ENCODE results near the gene CACNA2D3. TPM values are rescaled to one million over a fixed set of nuclear protein-coding genes. Genes with fewer than 3 reads are reported as not detected.

The CACNA2D3 gene
- total RNA-seq, 1 donor from 2014 or later: 0.17 TPM

GRCh38 chr3:54538346-54538745 lies 416.0 kb downstream of the CACNA2D3 start:
- no peak for DNase-seq (ENCODE audit: low read depth)
- TF ChIP-seq CTCF (IDR thresholded peaks at IDR 0.05; ENCODE audit: insufficient read depth, low read length, poor library complexity, severe bottlenecking): no peak
- no peaks in the 10 kb centered on the region for H3K27me3 ChIP-seq (ENCODE audit: control insufficient read depth, insufficient read depth, low read length)

GRCh38 chr3:54541369-54541768 lies 419.0 kb downstream of the CACNA2D3 start:
- H3K36me3 ChIP-seq (ENCODE audit: control insufficient read depth, insufficient read depth, low read length): no peaks in the 10 kb centered on the region
- no peak for TF ChIP-seq CTCF (IDR thresholded peaks at IDR 0.05; ENCODE audit: insufficient read depth, low read length, poor library complexity, severe bottlenecking)
- no peak overlapping the region for H3K4me3 ChIP-seq (ENCODE audit: low read depth, low read length)
- H3K27me3 ChIP-seq (ENCODE audit: control insufficient read depth, insufficient read depth, low read length): no peaks in the 10 kb centered on the region
- DNase-seq (ENCODE audit: low read depth): no peak

More at GRCh38 chr3:54538346-54538745, 416.0 kb downstream of the CACNA2D3 start:
- no peaks in the 10 kb centered on the region for H3K36me3 ChIP-seq (ENCODE audit: control insufficient read depth, insufficient read depth, low read length)
- H3K4me3 ChIP-seq (ENCODE audit: low read depth, low read length): no peak overlapping the region

- no peak for DNase-seq (ENCODE audit: low read depth)
- TF ChIP-seq CTCF (IDR thresholded peaks at IDR 0.05; ENCODE audit: insufficient read depth, low read length, poor library complexity, severe bottlenecking): no peak
- H3K36me3 ChIP-seq (ENCODE audit: control insufficient read depth, insufficient read depth, low read length): no peaks in the 10 kb centered on the region
Measured at GRCh38 chr3:54543446-54543845, 421.1 kb downstream of the CACNA2D3 start.

GRCh38 chr3:54547051-54547450 lies 424.7 kb downstream of the CACNA2D3 start:
- H3K36me3 ChIP-seq (ENCODE audit: control insufficient read depth, insufficient read depth, low read length): no peaks in the 10 kb centered on the region
- DNase-seq (ENCODE audit: low read depth): no peak
- TF ChIP-seq CTCF (IDR thresholded peaks at IDR 0.05; ENCODE audit: insufficient read depth, low read length, poor library complexity, severe bottlenecking): no peak
- no peak overlapping the region for H3K4me3 ChIP-seq (ENCODE audit: low read depth, low read length)
- H3K27me3 ChIP-seq (ENCODE audit: control insufficient read depth, insufficient read depth, low read length): no peaks in the 10 kb centered on the region

More at GRCh38 chr3:54543446-54543845, 421.1 kb downstream of the CACNA2D3 start:
- Histone ChIP-seq H3K27me3 (ENCODE audit: control insufficient read depth, insufficient read depth, low read length) (no peaks in the 10 kb centered on the region), H3K4me3 (ENCODE audit: low read depth, low read length) (no peak overlapping the region)

- H3K27me3 ChIP-seq (ENCODE audit: control insufficient read depth, insufficient read depth, low read length): no peaks in the 10 kb centered on the region
- no peak overlapping the region for H3K4me3 ChIP-seq (ENCODE audit: low read depth, low read length)
- no peak for TF ChIP-seq CTCF (IDR thresholded peaks at IDR 0.05; ENCODE audit: insufficient read depth, low read length, poor library complexity, severe bottlenecking)
- no peaks in the 10 kb centered on the region for H3K36me3 ChIP-seq (ENCODE audit: control insufficient read depth, insufficient read depth, low read length)
- DNase-seq (ENCODE audit: low read depth): no peak
Measured at GRCh38 chr3:54547846-54548245, 425.5 kb downstream of the CACNA2D3 start.

GRCh38 chr3:54549607-54550220 lies 427.4 kb downstream of the CACNA2D3 start:
- Histone ChIP-seq H3K36me3 (ENCODE audit: control insufficient read depth, insufficient read depth, low read length) (no peaks in the 10 kb centered on the region), H3K4me3 (ENCODE audit: low read depth, low read length) (no peak overlapping the region), H3K27me3 (ENCODE audit: control insufficient read depth, insufficient read depth, low read length) (no peaks in the 10 kb centered on the region)
- no peak for TF ChIP-seq CTCF (IDR thresholded peaks at IDR 0.05; ENCODE audit: insufficient read depth, low read length, poor library complexity, severe bottlenecking)
- no peak for DNase-seq (ENCODE audit: low read depth)
